Metanephros (tissue), 1 donor: ENCODE measurements around the gene TRIM3. TPM values are rescaled to one million over a fixed set of nuclear protein-coding genes. Genes with fewer than 3 reads are reported as not detected.

Experiments used
- total RNA-seq: library from RNA; depleted of rRNA; stranded (reverse); fragments of >200 nt; gene quantifications from one replicate; pipeline ENCODE4 v1.2.3, GENCODE V29; 2014

TRIM3 gene
- total RNA-seq = 48.8 TPM

GRCh38 chr11:6473451-6474412, at the start of gene TRIM3:
Gene TRIM3 (minus strand): TSS chr11:6473941. CDS start chr11:6465695, 8,246 bp downstream.

GRCh38 chr11:6497069-6497839, 23.5 kb upstream of the TRIM3 start, which contains the start of gene DNHD1:
Gene DNHD1 (plus strand): TSS chr11:6497280. CDS start chr11:6498216, 936 bp downstream.

DNA sequence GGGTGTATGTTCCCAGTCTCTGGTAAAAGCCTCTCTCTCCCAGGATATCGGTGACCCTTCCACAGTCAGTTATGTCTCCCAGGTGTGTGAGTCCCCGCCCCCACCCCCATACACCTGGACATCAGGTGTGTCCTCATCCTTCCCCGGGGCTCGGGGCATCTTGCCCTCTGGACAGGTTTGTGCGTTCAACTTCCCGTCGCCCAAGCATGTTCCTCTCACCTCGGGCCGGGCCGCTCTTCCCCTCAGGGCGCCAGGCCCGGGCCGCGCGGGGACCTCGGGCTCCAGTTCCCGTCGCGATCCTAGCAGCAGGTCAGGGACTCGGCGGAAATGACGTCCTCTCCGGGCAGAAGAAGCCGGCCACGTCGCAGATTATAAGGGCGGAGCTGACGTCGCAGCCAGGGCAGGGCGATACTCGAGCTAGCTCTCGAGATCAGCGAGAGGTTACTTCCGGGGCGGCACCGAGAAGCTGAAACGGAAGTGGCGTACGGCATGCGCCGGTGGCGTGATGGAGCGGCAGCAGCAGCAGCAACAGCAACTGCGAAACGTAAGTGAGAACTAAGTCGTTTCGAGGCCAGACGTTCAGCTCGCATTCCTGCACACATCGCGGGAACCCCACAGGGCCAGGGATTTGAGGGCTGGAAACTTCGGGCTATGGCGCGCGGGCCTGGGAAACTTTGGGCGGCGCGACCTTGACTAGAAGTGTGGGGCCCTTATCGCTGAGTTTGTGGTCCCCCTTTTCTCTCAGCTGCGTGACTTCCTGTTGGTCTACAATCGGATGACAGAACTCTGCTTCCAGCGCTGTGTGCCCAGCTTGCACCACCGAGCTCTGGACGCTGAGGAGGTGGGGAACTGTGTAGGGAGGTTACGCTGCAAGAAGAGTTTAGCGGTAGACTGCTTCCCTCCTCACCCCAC, 7.5 kb upstream of the TRIM3 start, which contains the start of the genes ARFIP2 and TIMM10B:
TSS of gene ARFIP2 (minus strand) at position 320 of the 912 bp plus-strand sequence. CDS start 910 bp downstream, outside the sequence.
TSS of gene TIMM10B (plus strand) at position 490 of the 912 bp plus-strand sequence. CDS start at position 506, 16 bp downstream.

DNA sequence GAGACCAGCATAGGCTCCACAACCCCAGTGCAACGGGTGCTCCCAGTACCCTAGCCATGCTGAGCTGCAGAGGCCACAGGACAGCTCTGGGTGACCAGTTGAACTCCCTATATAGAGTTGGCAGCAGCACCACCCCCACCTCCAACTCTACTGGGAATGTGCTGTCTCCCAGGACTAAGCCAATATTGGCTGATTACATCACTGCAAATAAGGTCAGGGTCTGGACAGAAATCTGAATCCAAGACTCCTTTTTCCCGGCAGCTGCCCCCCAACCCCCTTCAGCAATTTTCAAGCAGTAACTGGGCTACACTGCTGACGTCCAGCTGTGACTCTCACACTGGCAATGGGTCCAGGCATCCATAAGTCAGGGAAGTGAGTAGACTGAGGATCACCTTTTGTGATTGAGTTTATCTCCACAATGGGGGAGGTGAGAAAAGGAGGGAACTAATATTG, 32.8 kb downstream of the TRIM3 start, which contains the start of gene HPX:
TSS of gene HPX (minus strand) at position 82 of the 453 bp plus-strand sequence. CDS start at position 58, 24 bp downstream.

DNA sequence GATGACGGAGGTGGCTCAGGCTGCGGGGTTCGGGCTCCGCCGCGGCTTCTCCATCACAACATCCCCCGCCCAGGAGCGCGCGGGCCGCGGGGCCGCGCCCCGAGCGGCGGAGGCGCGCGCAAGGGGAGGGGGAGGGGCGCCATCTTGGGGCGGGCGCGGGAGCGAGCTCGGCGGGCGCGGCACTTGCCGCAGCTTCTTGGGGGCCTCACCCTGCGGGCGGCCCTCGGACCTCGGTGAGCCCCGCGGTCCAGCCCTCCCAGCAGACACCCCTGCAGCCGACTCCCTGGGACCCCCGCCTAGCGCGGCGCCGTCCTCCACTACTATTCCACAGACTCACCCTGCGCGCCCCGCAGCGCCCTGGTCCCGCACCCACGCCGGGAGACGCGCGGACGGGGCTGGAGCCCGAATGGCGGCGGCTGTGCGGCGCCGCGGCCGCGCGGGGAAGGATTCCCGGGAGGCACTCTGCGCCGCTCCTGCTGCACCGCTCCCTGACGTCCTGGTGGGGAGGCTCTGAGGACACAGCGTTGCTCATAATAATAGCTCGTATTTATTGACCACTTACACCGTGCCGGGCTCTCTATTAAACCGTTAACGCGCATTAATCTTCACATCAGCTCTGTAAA, 54.6 kb downstream of the TRIM3 start, which contains the start of gene APBB1:
TSS of gene APBB1 (minus strand) at position 86 of the 623 bp plus-strand sequence. CDS start 7,747 bp downstream, outside the sequence.

Other genes with a start within 250 kb of the TRIM3 start
- gene FHIP1B, start 239.3 kb downstream of the TRIM3 start, total RNA-seq = 57.0 TPM
- gene CNGA4, start 234.9 kb downstream of the TRIM3 start, total RNA-seq = 0.23 TPM
- gene CCKBR, start 214.1 kb downstream of the TRIM3 start, total RNA-seq = 0.41 TPM
- gene CAVIN3, start 153.4 kb downstream of the TRIM3 start, total RNA-seq = 25.0 TPM
- 27.4 TPM for gene SMPD1, start 83.5 kb downstream of the TRIM3 start, total RNA-seq
- gene APBB1, start 54.8 kb downstream of the TRIM3 start, total RNA-seq = 61.8 TPM
- 2.5 TPM for gene HPX, start 33.0 kb downstream of the TRIM3 start, total RNA-seq
- 44.1 TPM for gene ARFIP2, start 7.4 kb upstream of the TRIM3 start, total RNA-seq
- gene TIMM10B, start 7.6 kb upstream of the TRIM3 start, total RNA-seq = 22.5 TPM
- 11.6 TPM for gene DNHD1, start 23.3 kb upstream of the TRIM3 start, total RNA-seq
- gene RRP8, start 129.7 kb upstream of the TRIM3 start, total RNA-seq = 19.6 TPM
- gene ILK, start 129.8 kb upstream of the TRIM3 start, total RNA-seq = 143 TPM
- gene TAF10, start 138.3 kb upstream of the TRIM3 start, total RNA-seq = 56.2 TPM
- gene TPP1, start 145.5 kb upstream of the TRIM3 start, total RNA-seq = 113 TPM
- 73.7 TPM for gene DCHS1, start 181.9 kb upstream of the TRIM3 start, total RNA-seq
- gene MRPL17, start 209.4 kb upstream of the TRIM3 start, total RNA-seq = 40.5 TPM